HG02798 (cell line): Measurements from ENCODE around the gene CAMSAP2.

Experiments
- ATAC-seq: cut with Tn5 transposase; IDR thresholded peaks from one replicate; pipeline ENCODE4 v1.9.1; 2021; ENCODE audit warnings: mild to moderate bottlenecking; ENCODE audit not compliant: unreplicated experiment, poor library complexity

The CAMSAP2 gene

DNA sequence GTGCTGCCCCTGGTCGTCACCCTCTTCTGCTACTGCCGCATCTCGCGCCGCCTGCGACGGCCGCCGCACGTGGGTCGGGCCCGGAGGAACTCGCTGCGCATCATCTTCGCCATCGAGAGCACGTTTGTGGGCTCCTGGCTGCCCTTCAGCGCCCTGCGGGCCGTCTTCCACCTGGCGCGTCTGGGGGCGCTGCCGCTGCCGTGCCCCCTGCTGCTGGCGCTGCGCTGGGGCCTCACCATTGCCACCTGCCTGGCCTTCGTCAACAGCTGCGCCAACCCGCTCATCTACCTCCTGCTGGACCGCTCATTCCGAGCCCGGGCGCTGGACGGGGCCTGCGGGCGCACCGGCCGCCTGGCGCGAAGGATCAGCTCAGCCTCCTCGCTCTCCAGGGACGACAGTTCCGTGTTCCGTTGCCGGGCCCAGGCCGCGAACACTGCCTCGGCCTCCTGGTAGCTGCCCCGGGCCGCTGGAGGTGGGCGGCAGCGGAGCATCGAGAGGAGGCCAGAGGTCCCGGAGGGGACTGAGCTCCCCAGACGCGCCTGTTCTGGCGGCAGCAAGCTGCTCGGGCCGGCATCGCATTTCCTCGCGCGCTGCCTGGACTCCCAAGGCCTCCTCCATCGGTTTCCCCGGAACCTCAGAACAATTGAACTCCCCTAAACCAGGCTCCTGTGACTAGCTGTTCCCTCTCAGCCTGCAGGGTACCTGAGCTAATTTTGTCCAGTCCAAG lies 135.1 kb downstream of the CAMSAP2 start:
- no peak for ATAC-seq

DNA sequence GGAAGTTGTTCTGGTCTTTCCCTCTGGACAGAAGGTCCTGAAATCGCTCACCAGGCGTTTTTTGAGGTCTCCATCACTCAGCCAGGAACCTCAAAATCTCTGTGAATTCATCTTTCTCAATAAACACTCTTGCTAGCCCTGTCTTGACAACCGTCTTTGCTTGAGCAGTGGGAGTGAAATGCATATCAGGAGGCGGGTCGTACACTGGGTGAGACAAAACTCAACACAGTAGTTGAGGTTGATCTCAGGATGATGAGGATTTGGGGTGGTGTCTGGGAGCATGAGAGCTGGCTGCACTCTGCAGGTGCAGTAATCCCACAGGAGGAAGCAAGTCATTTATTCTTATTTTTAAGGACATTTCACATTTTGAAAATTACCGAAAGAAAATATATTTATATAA lies 136.0 kb downstream of the CAMSAP2 start:
- ATAC-seq, result no peak

DNA sequence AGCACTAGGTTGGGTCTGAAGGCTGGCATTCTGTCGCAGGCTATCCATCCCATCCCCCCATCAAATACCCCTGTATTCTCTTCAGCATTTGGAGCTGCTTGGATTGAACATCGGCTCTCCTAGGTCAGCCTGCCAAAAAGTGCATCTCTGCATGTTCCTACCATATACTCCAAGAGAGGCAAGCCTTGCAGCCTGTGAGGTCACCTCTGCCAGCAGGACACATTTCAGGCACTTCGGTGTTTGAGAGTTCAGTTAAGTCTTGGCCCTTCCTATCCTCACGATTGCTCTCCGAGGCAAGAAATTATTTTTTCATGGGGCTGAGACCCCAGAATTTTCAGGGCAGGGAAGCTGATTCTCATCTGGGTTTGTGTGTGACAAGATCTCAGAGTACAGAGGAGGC lies 136.7 kb downstream of the CAMSAP2 start:
- no peak for ATAC-seq

DNA sequence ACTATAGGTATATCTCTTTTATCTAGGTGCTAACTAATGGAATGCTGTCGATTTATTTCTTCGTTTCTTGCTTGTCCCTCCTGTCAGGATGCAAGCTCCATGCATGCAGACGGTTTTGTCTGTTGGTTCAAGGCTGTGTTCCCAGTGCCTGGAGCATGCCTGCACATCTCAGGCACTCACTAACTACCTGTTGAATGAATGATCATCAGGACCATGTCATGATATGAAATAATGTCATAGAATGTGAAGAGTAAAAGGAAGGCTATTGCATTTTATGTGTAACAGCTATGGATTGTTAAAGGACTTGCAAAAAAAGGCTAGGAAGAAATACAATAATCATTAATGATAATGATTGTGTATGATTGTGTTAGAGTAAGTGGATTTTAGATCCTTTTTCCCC lies 138.3 kb downstream of the CAMSAP2 start:
- ATAC-seq, result no peak

DNA sequence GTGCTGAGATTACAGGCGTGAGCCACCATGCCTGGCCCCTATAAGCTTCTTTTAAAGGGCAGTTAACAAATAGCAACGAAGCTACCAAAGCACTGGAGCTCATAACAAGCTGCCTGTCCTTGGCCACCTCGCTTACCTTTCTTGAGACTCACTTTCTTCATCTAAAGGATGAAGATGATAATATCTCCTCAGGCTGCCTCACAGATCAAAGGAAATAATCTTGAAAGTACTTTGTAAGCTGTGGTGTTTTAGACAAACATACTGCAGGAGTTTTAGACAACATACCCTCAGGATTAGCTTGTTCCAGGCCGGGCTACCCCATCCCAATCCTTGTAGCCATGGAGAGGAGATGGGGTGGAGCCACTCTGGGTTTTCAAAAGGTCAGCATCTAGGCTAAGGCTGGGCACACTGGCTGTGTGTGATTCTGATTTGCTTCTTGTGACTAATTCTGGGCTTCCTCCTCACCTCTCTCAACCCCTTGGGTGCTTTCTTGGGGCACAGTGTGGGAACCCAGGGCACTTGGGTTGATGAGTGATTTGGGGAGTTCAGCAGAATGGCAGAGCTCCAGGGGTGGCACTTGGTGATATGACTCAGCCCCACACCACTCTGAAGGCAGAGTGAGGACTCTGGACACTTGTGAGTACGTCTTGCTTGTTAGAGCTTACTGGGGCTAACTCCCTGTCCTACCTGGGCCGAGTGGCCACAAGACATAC lies 139.3 kb downstream of the CAMSAP2 start:
- ATAC-seq, result peak; percentile 55

DNA sequence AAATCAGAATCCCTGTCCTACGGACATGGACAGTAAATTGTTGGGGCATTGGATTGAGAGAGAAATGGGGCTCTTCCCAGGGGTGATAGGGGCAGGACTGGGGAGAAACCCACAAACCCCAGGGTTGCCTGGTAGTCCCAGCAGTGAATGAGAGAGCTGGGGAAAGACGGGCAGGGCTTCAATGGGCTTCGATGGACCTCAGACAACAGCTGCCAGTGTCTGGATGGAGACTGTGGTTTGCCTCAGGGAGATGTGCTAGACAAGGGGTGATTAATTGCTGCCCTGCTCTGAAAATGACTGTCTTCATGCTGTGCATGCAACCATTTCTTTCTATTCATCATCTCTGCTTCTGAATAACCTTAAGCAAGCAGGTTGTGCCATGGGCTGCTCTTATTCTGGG lies 141.5 kb downstream of the CAMSAP2 start:
- peak; percentile 76 for ATAC-seq

DNA sequence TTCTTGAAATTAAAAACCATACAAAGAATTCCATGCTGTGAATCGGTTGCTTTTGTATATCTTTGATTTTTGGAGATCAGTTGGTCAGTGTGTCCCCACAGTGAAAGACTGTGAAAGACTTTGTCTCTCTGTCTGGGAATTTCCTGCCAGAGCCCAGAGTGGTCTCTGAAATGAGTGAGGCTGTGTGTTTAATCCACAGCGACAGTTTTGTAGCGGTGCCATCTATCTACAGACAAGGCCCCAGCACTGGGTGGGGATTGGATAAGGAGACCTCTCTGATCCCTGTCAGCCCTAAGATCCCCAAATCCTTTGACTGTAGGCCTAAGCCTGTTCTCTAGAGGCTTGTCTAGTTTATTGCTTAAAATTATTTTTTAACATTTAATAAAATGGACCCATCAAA lies 144.4 kb downstream of the CAMSAP2 start:
- no peak for ATAC-seq

DNA sequence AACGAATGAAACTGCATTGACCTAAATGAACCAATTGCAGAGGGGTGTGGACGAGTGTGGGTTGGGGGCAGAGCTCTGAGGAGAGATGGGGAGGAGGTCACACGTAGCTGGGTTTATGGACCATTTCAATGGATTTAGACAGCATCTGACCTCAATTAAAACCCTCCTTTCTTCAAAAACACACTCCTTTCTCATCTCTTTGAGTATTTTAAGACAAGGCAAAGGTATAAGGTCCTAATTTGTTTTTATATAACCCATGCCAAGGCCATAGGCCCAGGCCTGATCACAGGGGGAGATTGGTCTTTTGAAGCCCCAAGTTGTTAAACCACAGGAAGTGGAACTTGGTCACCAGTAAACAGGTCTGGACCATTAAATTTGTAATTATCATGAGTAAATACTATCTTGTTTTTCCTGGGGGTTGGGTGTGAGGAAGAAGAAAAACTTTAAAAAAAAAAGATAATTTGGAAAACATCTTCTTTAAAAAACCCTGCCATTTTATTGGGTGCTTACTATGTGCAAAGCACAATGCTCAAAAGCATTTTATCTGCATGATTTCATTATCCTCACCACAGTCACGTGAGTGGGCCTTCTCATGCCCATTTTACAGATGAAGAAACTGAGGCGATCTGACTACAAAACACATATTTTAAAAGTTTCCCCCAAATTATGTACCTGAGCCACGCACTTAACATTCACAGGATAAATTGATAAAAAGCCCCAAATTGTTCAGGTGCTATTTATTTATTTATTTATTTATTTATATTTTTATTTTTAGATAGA lies 147.1 kb downstream of the CAMSAP2 start:
- ATAC-seq, result no peak

DNA sequence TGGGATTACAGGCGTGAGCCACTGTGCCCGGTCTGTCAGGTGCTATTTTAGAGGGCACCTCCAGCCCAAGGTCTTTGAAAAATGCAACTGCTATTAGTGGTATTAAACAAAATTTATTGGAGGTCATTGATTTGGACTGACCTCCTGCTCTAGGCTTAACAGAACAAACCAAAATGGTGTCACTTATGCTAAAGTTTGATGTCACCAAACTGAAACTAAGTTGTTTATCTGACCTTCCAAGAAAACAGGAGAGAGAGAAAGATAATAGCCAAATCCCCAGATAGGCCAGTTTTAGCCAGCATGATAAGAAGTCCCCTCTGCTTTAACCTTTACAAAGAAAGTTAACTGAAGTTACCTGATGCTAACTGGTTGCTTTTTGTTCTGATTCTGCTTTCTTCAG lies 147.9 kb downstream of the CAMSAP2 start:
- no peak for ATAC-seq

DNA sequence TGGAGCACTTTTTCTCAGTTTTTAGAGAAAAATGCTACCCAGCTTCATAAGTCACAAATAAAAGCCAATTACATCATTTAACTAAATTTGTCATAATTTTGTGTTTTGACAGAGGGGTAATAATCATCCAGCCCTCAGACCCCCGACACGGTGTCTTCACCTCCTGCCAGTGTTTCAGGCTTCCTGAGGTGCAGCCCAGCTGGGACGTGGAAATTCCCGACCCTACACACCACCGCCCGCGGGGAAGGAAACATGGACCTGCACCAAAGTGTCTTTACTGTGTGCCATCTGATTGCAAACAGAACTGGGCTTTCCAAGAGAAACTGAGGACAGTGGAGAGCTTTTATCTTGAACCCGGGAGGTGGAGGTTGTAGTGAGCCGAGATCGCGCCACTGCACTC lies 148.3 kb downstream of the CAMSAP2 start:
- ATAC-seq, result no peak

DNA sequence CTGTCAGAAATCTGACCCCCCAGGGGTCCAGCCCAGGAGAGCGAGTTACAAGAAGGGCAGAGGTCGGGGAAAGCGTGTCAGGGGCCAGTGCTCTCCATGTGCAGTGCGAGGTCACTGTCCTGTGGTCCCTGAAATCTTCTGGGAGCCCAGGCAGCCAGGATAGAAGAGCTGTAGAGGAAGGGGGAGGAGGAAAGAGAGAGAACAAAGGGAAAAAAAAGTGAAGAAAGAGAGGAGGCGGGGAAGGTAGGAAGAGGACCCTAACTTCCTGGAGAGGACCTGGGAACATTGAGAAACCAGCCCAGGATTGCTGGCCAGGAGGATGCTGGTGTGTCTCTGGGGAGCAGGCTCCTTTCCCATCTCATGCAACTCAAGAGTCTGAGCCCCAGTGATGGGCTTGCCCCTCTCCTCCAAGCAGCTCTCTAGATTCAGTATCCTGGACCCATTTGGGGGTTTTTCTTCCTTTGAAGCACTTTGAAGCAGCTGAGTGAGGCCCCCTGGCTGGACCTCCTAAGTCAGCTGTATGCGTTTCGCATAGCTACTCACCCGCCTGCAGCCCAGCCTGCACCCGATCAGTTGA lies 149.2 kb downstream of the CAMSAP2 start:
- ATAC-seq, result no peak

DNA sequence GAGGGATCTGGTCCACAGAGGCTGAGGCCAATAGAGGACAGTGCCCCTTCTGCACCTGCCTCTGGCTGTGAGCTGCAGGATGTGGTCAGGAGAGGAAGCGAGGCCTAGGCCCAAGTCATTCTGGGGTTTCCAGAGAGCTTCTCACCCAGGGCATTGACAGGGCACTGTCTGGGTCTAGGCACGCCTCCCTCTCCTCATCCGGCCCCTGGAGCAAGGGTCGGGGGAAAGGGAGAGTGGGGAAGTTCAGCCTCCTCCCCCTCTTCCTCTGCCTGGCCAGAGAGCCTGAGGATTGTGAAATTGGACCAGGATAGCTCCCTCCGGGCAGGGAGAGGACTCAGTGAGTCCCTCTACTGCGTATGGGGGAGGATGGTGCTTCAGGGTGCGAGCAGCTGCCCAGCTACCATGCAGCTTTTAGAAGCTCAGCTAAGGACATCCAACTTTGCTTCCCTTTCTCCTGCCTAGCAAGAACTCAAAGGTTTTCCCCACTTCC lies 149.7 kb downstream of the CAMSAP2 start:
- ATAC-seq, result peak; percentile 91

DNA sequence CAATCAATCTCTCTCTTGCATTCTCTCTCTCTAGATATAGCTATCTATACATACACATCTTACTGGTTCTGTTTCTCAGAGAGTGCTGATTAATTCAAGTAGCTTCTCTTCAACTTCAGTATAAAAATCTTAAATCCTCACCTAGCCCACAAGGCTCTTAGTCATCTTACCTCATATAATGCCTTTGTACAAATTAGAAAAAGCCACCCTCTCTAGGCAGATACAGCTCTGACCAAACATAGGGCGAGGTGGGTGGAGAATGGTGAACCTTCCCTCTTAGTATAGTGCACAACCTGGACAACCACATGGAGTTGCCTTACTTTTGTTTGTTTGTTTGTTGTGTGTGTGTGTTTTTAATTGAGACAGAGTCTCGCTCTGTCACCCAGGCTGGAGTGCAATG lies 150.9 kb downstream of the CAMSAP2 start:
- no peak for ATAC-seq

DNA sequence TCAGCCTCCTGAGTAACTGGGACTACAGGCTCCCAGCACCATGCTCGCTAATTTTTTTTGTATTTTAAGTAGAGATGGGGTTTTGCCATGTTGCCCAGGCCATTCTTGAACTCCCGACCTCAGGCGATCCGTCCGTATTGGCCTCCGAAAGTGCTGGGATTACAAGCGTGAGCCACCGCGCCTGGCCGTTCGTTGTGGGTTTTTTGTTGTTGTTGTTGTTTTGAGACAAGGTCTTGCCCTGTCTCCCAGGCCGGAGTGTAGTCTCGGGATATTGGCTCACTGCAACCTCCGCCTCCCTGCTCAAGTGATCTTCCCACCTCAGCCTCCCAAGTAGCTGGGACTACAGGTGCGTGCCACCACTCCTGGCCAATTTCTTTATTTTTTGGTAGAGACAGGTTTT lies 151.3 kb downstream of the CAMSAP2 start:
- ATAC-seq, result no peak

DNA sequence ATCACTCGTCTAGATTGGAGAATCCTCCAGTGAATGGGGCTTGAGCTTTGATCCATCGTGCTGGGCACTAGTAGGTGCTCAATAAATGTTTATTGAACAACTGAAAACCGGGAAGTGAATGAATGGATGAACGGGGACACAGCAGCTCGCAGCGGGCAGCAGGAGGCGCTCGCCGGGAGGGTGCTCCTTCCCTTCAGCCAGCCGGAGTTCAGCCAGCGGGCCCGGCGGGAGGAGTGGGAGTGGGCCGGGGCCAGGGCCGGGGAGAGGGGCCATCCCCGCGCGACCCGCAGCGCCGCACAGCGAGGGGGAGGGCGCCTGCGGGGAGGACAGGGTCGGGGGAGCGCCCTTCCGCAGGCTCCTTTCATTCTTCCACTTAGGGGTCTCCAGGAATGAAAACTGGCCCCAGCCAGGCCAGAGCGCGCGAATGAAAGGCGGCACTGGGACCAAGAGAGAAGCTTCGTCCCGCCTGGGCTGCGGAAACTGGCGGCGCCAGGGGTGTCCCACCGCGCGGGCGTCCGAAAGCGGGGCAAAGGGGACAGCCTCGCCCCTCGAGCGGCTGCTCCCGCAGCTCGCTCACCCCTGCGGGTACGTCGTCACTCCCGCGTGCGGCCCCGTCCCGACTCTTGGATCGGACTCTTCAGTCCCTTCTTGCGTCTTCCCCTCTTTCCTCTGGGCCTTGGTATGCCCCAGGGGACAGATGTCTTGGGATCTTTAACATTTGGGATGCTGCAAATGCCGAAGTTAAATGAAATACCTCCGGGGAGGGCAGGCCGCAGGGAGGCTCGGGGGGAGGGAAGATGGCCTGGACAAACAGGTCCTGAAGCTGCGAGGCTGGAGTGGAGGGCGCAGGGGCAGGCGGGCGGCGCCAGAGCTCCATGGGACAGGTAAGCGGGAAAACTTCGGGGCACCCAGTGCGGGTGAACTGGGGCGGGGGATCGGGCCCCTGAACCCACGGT lies 152.4 kb downstream of the CAMSAP2 start:
- ATAC-seq, result peak; percentile 16

DNA sequence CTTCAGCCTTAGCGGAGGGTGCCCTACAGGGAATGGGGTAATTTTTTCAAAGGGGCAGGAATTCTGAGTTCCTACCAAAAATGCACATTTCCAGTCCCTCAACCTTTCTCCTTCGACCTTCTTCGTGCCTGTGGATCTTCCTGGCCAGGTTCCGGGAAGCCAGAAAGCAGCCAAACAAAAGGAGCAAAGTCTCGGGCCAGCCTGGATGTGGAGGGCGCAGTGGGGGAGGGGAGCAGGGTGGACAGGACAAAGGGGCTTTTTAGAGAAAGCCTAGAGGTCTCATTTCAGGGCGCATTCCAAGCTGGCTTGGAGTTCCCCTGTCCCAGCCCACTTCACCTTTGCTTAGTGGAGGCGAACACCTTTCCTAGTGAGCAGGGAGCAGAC lies 153.1 kb downstream of the CAMSAP2 start:
- ATAC-seq, result no peak

DNA sequence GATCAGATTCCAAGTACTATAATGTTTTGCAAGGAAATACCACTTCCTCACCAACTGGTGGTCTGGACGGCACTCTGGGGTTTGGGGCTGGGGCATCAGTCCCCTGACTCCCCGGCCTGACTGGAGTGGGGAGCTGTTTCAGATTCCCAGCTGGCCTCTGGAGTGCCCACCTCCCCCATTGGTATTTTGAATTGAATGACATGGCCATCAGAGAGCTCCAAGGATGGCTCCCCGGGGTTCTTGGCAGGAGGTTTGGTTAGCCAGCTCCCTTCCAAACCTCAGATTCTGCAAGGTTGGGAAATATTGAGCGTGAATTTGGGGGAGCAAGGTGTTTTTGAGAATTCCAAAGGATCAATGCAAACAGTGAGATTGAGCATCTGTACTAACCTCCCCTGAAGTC lies 153.9 kb downstream of the CAMSAP2 start:
- no peak for ATAC-seq

DNA sequence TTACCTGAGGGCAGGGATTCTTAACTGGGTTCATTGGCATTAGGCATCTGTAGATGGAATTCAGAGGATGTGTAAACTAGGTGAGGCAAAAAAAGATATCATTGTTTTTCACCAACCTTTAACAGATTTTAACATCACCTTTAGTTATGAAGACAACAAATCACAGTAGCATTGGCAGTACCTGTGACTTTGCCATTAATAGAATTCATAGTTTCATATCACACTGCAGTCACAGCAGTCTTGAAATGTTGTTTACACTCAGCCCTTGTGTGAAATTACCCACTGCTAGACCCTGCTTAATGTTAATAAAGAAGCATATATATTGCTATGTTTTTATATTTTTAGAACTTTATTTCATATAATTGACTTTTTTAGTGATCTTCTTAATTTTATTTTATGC lies 154.3 kb downstream of the CAMSAP2 start:
- ATAC-seq, result no peak

DNA sequence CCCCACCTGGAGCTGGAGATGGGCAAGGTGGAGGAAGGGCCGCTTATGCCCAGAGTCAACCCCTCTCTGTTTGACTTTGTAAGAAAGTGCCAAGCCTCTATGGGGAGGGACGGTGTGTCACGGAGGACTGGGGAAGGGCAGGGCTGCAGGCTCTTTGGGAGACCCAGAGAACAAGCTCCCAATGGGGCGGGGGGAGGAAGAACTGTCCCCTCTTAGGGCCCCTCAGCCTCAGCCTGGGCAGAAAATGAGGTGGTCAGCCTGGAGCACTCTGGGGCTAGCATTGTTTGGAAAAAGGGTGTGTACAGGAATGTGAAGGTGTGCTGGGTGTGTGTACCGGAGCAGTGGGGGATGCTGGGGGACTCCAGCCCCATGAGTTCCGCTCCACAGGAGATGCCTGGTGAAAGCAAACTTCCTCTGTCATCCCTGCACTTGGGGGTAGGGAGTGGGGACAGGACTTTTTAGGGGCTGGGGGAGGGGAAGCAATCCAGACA lies 154.8 kb downstream of the CAMSAP2 start:
- ATAC-seq, result no peak
